ENCODE data around the gene ST14. TPM values are rescaled to one million over a fixed set of nuclear protein-coding genes. Genes with fewer than 3 reads are reported as not detected.

The ST14 gene
- total RNA-seq, 4 donors from 2014 or later, result 0.88 to 15.6 (median 2.8) TPM

GRCh38 chr11:130209954-130210854 lies 50.6 kb downstream of the ST14 start:
- TF ChIP-seq POLR2A (IDR thresholded peaks at IDR 0.05), result no peak
- TF ChIP-seq CTCF (IDR thresholded peaks at IDR 0.05), result no peak

GRCh38 chr11:130211144-130211543 lies 51.6 kb downstream of the ST14 start:
- no peaks in the 10 kb centered on the region for H3K9me3 ChIP-seq
- TF ChIP-seq POLR2A (IDR thresholded peaks at IDR 0.05) (no peak), CTCF (IDR thresholded peaks at IDR 0.05) (no peak)
- no peaks in the 10 kb centered on the region for H3K4me1 ChIP-seq
- no peak overlapping the region for H3K27ac ChIP-seq
- DNase-seq, result no peak
- intact Hi-C loops (cut with DNase I; ENCODE audit: low total_unique reads), result no loop called here
- no peak overlapping the region for H3K4me3 ChIP-seq
- H3K27me3 ChIP-seq, result no peaks in the 10 kb centered on the region
- H3K36me3 ChIP-seq, result no peaks in the 10 kb centered on the region

More at GRCh38 chr11:130209954-130210854, 50.6 kb downstream of the ST14 start:
- no peak overlapping the region for H3K4me3 ChIP-seq
- no peaks in the 10 kb centered on the region for H3K4me1 ChIP-seq
- intact Hi-C loops (cut with DNase I; ENCODE audit: low total_unique reads), result no loop called here
- no peaks in the 10 kb centered on the region for H3K27me3 ChIP-seq
- H3K36me3 ChIP-seq, result no peaks in the 10 kb centered on the region
- H3K27ac ChIP-seq, result no peak overlapping the region
- DNase-seq, result no peak
- H3K9me3 ChIP-seq, result no peaks in the 10 kb centered on the region

- no peak overlapping the region for H3K27ac ChIP-seq
- TF ChIP-seq POLR2A (IDR thresholded peaks at IDR 0.05) (no peak), CTCF (IDR thresholded peaks at IDR 0.05) (no peak)
These were observed 52.3 kb downstream of the ST14 start for GRCh38 chr11:130211781-130212401.

GRCh38 chr11:130212431-130212961 lies 52.9 kb downstream of the ST14 start:
- H3K9me3 ChIP-seq, result no peaks in the 10 kb centered on the region
- H3K4me3 ChIP-seq, result no peak overlapping the region
- no peak for DNase-seq
- intact Hi-C loops (cut with DNase I; ENCODE audit: low total_unique reads), result no loop called here
- no peaks in the 10 kb centered on the region for H3K4me1 ChIP-seq
- no peaks in the 10 kb centered on the region for H3K36me3 ChIP-seq
- H3K27ac ChIP-seq, result no peak overlapping the region
- TF ChIP-seq POLR2A (IDR thresholded peaks at IDR 0.05), result no peak
- no peak for TF ChIP-seq CTCF (IDR thresholded peaks at IDR 0.05)
- H3K27me3 ChIP-seq, result no peaks in the 10 kb centered on the region

More at GRCh38 chr11:130211781-130212401, 52.3 kb downstream of the ST14 start:
- intact Hi-C loops (cut with DNase I; ENCODE audit: low total_unique reads), result no loop called here
- Histone ChIP-seq H3K36me3 (no peaks in the 10 kb centered on the region), H3K4me1 (no peaks in the 10 kb centered on the region), H3K9me3 (no peaks in the 10 kb centered on the region), H3K27me3 (no peaks in the 10 kb centered on the region), H3K4me3 (no peak overlapping the region)
- DNase-seq, result no peak
